ENCODE results near the gene TMCO4. TPM values are rescaled to one million over a fixed set of nuclear protein-coding genes. Genes with fewer than 3 reads are reported as not detected.

Gene TMCO4
- total and polyA plus RNA-seq, 2 of the 8 experiments (the other 6 are each of a cell fraction or from before 2014, with no cell fraction given) = 3.0 to 3.1 TPM

- H4K91ac ChIP-seq (replicated peaks; ENCODE audit: insufficient read length, low read length) = no peak overlapping the region
- H3K27ac ChIP-seq (ENCODE audit: low read depth, low read length) = no peak overlapping the region
- no peak overlapping the region for H3K9ac ChIP-seq (replicated peaks in 1 of 4; ENCODE audit: extremely low read depth in 1 of 4, low read depth in 3 of 4, low read length in 3 of 4)
- H2BK15ac ChIP-seq (ENCODE audit: low read length) = no peak overlapping the region
- no peak overlapping the region for H3K4me2 ChIP-seq (ENCODE audit: insufficient read depth in 1 of 2, low read depth in 2 of 2, low read length in 2 of 2)
- no peak overlapping the region for H3K56ac ChIP-seq (replicated peaks; ENCODE audit: insufficient read length, low read depth, low read length)
- no peak overlapping the region for H3K23ac ChIP-seq (ENCODE audit: insufficient read length)
- H4K5ac ChIP-seq (ENCODE audit: insufficient read length, low read depth, low read length) = no peak overlapping the region
- H3K79me2 ChIP-seq (ENCODE audit: control insufficient read depth in 1 of 2, insufficient read depth in 2 of 2, low read length in 2 of 2) = no peaks in the 10 kb centered on the region
- no peak overlapping the region for H3K4ac ChIP-seq (replicated peaks; ENCODE audit: insufficient read length, low read depth, low read length)
- no peak overlapping the region for H2AFZ ChIP-seq (ENCODE audit: low read length)
- 98% methylated on average over 7 of the region's 7 CpGs; no CpG with 5 or more reads in 1 of the 2 experiments for WGBS, 2 experiments (ENCODE audit: extremely low coverage in 1 of 2, insufficient coverage in 1 of 2, insufficient read length in 1 of 2, insufficient replicate concordance in 2 of 2, low coverage in 1 of 2, low lambda C conversion rate in 2 of 2, missing lambda C conversion rate in 1 of 2)
- H2BK5ac ChIP-seq (ENCODE audit: low read depth, low read length) = no peak overlapping the region
- no peaks in the 10 kb centered on the region for H3K36me3 ChIP-seq (ENCODE audit: control insufficient read depth in 2 of 4, insufficient read depth in 4 of 4, low read length in 3 of 4)
- no peaks in the 10 kb centered on the region for H3K27me3 ChIP-seq (replicated peaks in 1 of 4; ENCODE audit: control insufficient read depth in 3 of 4, extremely low read depth in 1 of 4, insufficient read depth in 3 of 4, low read length in 3 of 4)
- no peaks in the 10 kb centered on the region for H3K9me3 ChIP-seq (ENCODE audit: insufficient read depth in 2 of 2, low read depth in 1 of 2, low read length in 1 of 2)
- ChIA-PET CTCF (ENCODE audit: partially characterized antibody) (interaction anchor here (0.7 to 2.6 kb wide), 6 partner anchors 15 to 74 kb away, joined by 3 to 14 read pairs (median 4); partner anchors contain the start of gene OTUD3), POLR2A (ENCODE audit: partially characterized antibody) (no interaction called here)
- H3K23me2 ChIP-seq (ENCODE audit: low read depth, low read length) = no peaks in the 10 kb centered on the region
- H3K4me1 ChIP-seq (replicated peaks in 1 of 4; ENCODE audit: control insufficient read depth in 3 of 4, insufficient read depth in 4 of 4, low read length in 3 of 4) = no peaks in the 10 kb centered on the region
- H2AK5ac ChIP-seq (ENCODE audit: low read depth, low read length) = no peak overlapping the region
- H3K18ac ChIP-seq (ENCODE audit: extremely low read depth, low read length) = no peak overlapping the region
- no peak overlapping the region for H3K14ac ChIP-seq (ENCODE audit: insufficient read length)
- H4K20me1 ChIP-seq (replicated peaks in 1 of 2; ENCODE audit: control insufficient read depth in 1 of 2, insufficient read depth in 2 of 2, low read length in 2 of 2) = no peaks in the 10 kb centered on the region
- H3K4me3 ChIP-seq (ENCODE audit: extremely low read depth in 1 of 4, insufficient read depth in 2 of 4, low read depth in 3 of 4, low read length in 4 of 4) = no peak overlapping the region
- H4K8ac ChIP-seq (ENCODE audit: extremely low read depth, insufficient read depth, low read length) = no peak overlapping the region
- FAIRE-seq (no peak), DNase-seq (ENCODE audit: low read depth in 1 of 2, low spot score in 2 of 2) (no peak)
- no peaks in the 10 kb centered on the region for H3K79me1 ChIP-seq (ENCODE audit: low read depth, low read length)
- H2BK20ac ChIP-seq (ENCODE audit: low read length) = no peak overlapping the region
- H2BK12ac ChIP-seq (ENCODE audit: low read depth, low read length) = no peak overlapping the region
- H2BK120ac ChIP-seq (replicated peaks; ENCODE audit: low read depth, low read length) = no peak overlapping the region
- TF ChIP-seq GABPA (IDR thresholded peaks at IDR 0.05; ENCODE audit: borderline replicate concordance, insufficient read depth, low read length) (no peak), CHD1 (IDR thresholded peaks at IDR 0.05; ENCODE audit: low read depth, low read length) (no peak), PHF8 (conservative IDR thresholded peaks at IDR 0.05; ENCODE audit: low read depth, low read length) (no peak), KDM1A (IDR thresholded peaks at IDR 0.05; ENCODE audit: borderline replicate concordance, low read length) (no peak), CTCF (IDR thresholded peaks at IDR 0.05; ENCODE audit: control extremely low read depth in 1 of 3, insufficient read depth in 1 of 3, low read depth in 1 of 3, low read length in 3 of 3) (no peak), RNF2 (IDR thresholded peaks at IDR 0.05; ENCODE audit: borderline replicate concordance, low read depth, low read length, missing control alignments, poor library complexity, severe bottlenecking) (no peak), USF2 (IDR thresholded peaks at IDR 0.05; ENCODE audit: low read length) (no peak), BACH1 (IDR thresholded peaks at IDR 0.05; ENCODE audit: low read length) (no peak), MAFK (IDR thresholded peaks at IDR 0.05; ENCODE audit: low read depth, low read length) (no peak), EP300 (IDR thresholded peaks at IDR 0.05; ENCODE audit: borderline replicate concordance in 1 of 2, low read depth in 2 of 2, low read length in 2 of 2) (no peak)
Observed at GRCh38 chr1:19808351-19808750, 8.6 kb upstream of the TMCO4 start.

All from H1 (cell line).